Endothelial cell of umbilical vein (primary cell): Measurements from ENCODE around the gene CPVL.

ENCODE experiments used
- EZH2 ChIP-seq: IDR thresholded peaks from 2 replicates; pipeline ENCODE4 v1.6.1; 2012; ENCODE audit warnings: borderline replicate concordance, low read depth, mild to moderate bottlenecking, moderate library complexity, low read length, inconsistent platforms; ENCODE audit not compliant: severe bottlenecking
- FOS ChIP-seq: IDR thresholded peaks from 2 replicates; pipeline ENCODE4 v1.6.1; 2011; ENCODE audit warnings: mild to moderate bottlenecking, low read length, moderate library complexity, borderline replicate concordance; ENCODE audit not compliant: insufficient read depth
- GATA2 ChIP-seq: IDR thresholded peaks from 2 replicates; pipeline ENCODE4 v1.7.0; 2011; ENCODE audit warnings: low read depth, mild to moderate bottlenecking, moderate library complexity, mixed read lengths, low read length; ENCODE audit not compliant: insufficient read length, insufficient read depth
- POLR2A ChIP-seq: IDR thresholded peaks from 2 replicates; pipeline ENCODE4 v1.6.1; 2012; ENCODE audit warnings: low read depth, mild to moderate bottlenecking, control low read depth, low read length
- POLR2AphosphoS5 ChIP-seq: IDR thresholded peaks from 2 replicates; pipeline ENCODE4 v1.6.1; 2012; ENCODE audit warnings: low read depth, mild to moderate bottlenecking, control low read depth, low read length, moderate library complexity; ENCODE audit not compliant: insufficient read depth
- TF ChIP-seq, protein P1 (sequence below), 2 donors: IDR thresholded peaks; 1 replicate in 1 of 2; 2 replicates in 1 of 2; pipeline ENCODE4 v1.5.1; 2011; ENCODE audit warnings: low read length in 2 of 2, mild to moderate bottlenecking in 2 of 2, moderate library complexity in 2 of 2, control low read depth in 1 of 2, inconsistent platforms in 1 of 2, low read depth in 1 of 2; ENCODE audit not compliant: insufficient read depth in 1 of 2; ENCODE audit errors: extremely low read depth in 1 of 2

DNA sequence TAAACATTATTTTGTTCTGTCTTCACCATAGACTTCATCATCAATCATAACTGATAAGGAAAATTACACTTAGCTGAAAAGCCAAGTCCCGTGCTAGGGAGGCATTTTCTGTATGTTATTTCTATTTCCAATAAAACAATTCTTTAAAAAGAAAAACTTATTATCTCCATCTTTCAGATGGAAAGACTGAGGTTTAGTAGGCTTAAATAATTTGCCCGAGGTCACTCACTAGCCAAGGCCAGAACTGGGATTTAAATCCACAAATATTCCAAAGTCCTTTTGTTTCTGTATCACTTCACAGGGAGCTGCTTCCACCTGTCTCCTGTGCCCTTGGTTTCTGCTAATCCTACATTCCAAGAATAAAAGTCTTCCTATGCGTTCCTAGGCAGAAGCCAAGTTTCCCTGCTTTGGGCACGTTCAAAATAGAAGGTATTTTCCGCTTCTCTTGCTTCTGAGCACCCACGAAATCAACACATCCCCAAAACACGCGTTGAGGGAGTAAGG, 732 bp downstream of the CPVL start:
- TF ChIP-seq GATA2 (no peak), FOS (no peak), EZH2 (peak; percentile 19), POLR2A (no peak), POLR2AphosphoS5 (no peak)
- TF ChIP-seq, protein P1, sequence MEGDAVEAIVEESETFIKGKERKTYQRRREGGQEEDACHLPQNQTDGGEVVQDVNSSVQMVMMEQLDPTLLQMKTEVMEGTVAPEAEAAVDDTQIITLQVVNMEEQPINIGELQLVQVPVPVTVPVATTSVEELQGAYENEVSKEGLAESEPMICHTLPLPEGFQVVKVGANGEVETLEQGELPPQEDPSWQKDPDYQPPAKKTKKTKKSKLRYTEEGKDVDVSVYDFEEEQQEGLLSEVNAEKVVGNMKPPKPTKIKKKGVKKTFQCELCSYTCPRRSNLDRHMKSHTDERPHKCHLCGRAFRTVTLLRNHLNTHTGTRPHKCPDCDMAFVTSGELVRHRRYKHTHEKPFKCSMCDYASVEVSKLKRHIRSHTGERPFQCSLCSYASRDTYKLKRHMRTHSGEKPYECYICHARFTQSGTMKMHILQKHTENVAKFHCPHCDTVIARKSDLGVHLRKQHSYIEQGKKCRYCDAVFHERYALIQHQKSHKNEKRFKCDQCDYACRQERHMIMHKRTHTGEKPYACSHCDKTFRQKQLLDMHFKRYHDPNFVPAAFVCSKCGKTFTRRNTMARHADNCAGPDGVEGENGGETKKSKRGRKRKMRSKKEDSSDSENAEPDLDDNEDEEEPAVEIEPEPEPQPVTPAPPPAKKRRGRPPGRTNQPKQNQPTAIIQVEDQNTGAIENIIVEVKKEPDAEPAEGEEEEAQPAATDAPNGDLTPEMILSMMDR (IDR thresholded peaks at IDR 0.05; ENCODE audit: extremely low read depth in 1 of 2, insufficient read depth in 1 of 2, low read depth in 1 of 2, low read length in 2 of 2), result no peak
